GM12865 (cell line): ENCODE measurements around the gene NOP10.

ENCODE experiments used
- DNase-seq: peaks from one replicate; pipeline ENCODE4 v3.0.0; 2010; ENCODE audit warnings: low read depth
- H3K4me3 ChIP-seq: 2 replicates; pipeline ENCODE4 v1.5.1; 2011; ENCODE audit warnings: mild to moderate bottlenecking, low read depth, low read length, control low read depth
- CTCF ChIP-seq: IDR thresholded peaks from 2 replicates; pipeline ENCODE4 v1.5.1; 2011; ENCODE audit warnings: low read length, control low read depth, low read depth, inconsistent platforms; ENCODE audit not compliant: insufficient read depth; ENCODE audit errors: missing control alignments

The NOP10 gene

DNA sequence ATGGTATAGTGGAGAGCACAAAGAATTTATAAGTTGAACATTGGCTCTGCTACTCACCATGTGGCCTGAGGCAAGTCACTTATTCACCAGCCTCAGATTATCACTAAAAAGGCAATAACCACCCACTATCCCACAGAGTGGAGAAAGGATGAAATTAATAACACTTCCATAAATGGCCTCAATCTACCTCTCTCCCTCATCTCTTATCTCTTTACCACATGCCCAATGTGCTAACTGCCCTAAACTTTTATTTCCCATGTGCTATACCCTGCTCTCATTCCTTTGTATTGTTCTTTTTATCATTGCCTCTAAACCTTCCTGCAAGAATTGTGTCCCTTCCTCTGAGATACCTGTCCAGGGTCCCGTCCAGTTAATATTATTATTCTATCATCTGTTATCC lies 31.4 kb downstream of the NOP10 start:
- no peak for TF ChIP-seq CTCF
- H3K4me3 ChIP-seq, result no peak overlapping the region
- no peak for DNase-seq

DNA sequence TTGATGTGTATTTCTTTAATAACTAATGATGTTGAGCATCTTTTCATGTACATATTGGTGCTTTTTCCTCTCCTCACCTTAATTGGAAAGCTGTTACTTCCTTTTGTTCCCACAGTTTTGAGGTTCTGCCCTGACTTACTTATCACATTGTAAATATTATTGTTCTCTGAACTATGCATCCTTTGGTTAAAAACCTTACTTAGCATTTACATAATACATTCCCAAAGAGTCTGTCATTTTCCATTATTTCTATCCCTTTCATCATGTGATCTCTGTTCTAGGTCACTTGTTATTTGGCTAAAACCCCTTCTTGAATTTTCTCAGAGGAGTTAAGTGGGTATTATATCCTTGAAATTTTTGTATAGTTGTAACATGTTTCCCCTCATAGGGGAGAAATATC lies 38.3 kb downstream of the NOP10 start:
- no peak for TF ChIP-seq CTCF
- DNase-seq, result no peak
- no peak overlapping the region for H3K4me3 ChIP-seq

DNA sequence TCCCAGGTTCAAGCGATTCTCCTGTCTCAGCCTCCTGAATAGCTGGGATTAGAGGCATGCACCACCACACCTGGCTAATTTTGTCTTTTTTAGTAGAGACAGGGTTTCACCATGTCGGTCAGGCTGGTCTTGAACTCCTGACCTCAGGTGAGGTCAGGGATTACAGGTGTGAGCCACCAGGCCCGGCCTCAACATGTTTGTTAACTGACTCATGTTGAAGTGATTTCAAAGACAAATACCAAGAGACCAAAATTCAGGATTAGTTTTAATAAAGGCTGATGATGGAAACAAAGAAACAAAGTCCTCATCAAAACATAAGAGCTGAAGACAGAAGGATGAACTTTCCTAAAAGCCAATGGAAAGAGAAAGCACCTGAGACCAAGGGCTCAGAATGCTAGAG lies 41.9 kb downstream of the NOP10 start:
- DNase-seq, result no peak
- no peak overlapping the region for H3K4me3 ChIP-seq
- TF ChIP-seq CTCF, result no peak

DNA sequence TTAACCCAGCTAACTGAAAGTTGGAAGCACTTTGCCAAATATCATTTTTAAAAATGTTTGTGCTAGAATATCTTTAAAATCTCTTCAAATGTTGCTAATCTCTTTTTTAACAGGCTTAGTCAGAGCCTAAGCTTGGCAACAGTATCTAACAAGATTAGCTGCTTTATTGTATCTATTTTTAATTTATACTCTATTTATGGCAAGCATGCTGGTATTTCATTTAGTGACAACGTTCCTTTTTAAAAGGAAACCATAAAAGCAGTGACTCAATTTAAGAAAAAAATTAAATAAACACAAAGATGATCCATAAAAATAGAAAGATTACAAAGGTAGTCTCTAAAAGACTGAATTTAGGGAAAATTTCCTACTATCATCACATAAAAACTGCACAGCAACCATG lies 45.9 kb downstream of the NOP10 start:
- no peak for DNase-seq
- H3K4me3 ChIP-seq, result no peak overlapping the region
- TF ChIP-seq CTCF, result no peak

GRCh38 chr15:34292621-34293020 lies 50.3 kb downstream of the NOP10 start:
- no peak for TF ChIP-seq CTCF
- H3K4me3 ChIP-seq, result no peak overlapping the region
- DNase-seq, result no peak
